Measurements from ENCODE around the gene GRIN2A.

DNA sequence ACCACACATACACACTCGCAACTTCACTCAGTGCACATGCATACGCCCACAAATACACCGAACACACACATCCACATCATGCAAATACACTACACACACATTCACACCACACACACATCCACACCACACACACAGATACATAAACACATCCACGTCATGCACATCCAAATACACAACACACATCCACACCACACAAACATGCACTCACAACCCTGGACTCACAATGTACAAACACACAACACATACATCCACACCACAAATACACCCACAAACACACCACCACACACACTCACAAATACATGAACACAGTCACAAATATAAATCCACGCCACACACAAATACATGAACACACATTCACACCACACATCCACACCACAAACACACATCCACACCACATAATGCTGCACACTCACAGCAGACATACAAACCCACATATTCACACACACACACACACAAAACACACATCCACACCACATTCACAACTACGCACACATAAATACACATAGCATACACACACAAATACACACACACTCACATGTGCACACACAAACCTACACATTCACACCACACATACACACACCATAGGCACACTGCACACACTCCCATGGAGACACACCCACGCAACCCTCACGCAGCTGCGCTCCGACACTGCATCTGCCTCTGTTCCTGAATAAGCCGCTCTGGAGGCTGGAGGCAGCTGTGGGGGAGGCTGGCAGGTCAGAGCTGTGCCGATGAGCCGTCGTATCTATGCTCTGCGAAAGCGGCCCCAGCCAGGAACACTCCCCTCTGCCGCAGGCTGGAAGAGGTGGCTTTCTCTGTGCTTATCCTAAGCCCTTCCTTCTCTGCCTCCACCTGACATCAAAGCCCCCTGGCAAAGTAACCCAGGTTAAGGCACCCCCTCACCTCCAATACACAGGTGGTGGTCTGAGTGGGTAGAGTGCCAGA lies 141.8 kb downstream of the GRIN2A start:
- no peak for TF ChIP-seq EZH2 (IDR thresholded peaks at IDR 0.05; ENCODE audit: borderline replicate concordance, insufficient read depth, low read depth, low read length, poor library complexity, severe bottlenecking)
- TF ChIP-seq, protein P1, sequence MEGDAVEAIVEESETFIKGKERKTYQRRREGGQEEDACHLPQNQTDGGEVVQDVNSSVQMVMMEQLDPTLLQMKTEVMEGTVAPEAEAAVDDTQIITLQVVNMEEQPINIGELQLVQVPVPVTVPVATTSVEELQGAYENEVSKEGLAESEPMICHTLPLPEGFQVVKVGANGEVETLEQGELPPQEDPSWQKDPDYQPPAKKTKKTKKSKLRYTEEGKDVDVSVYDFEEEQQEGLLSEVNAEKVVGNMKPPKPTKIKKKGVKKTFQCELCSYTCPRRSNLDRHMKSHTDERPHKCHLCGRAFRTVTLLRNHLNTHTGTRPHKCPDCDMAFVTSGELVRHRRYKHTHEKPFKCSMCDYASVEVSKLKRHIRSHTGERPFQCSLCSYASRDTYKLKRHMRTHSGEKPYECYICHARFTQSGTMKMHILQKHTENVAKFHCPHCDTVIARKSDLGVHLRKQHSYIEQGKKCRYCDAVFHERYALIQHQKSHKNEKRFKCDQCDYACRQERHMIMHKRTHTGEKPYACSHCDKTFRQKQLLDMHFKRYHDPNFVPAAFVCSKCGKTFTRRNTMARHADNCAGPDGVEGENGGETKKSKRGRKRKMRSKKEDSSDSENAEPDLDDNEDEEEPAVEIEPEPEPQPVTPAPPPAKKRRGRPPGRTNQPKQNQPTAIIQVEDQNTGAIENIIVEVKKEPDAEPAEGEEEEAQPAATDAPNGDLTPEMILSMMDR (IDR thresholded peaks at IDR 0.05) = no peak
